Activated B cell treated with CpG ODN at 0.5 μM for 24 hours (primary cell): Measurements from ENCODE around the gene ASTL. TPM values are rescaled to one million over a fixed set of nuclear protein-coding genes. Genes with fewer than 3 reads are reported as not detected.
"Not testable (repeated sequence)": the region's sequence is repeated elsewhere in the genome, so short reads cannot be mapped to it uniquely, and the experiment has no call there.

ENCODE experiments used
- ATAC-seq: fragments of 200-7000 bp; cut with Tn5 transposase; one replicate; pipeline ENCODE4 v1.10.0; 2021; ENCODE audit warnings: low read depth, mild to moderate bottlenecking, moderate library complexity
- CTCF ChIA-PET: fragments of 350-600 bp; sonication (Branson Sonifier 250); formaldehyde crosslinking; loops from one replicate; lab custom pipeline; 2021; ENCODE audit warnings: antibody characterized with exemption; lab: Charles Lee
- POLR2A ChIA-PET: fragments of 350-600 bp; sonication (Branson Sonifier 250); formaldehyde crosslinking; loops from one replicate; lab custom pipeline; 2021; ENCODE audit warnings: antibody characterized with exemption; lab: Charles Lee
- DNase-seq: peaks from one replicate; pipeline ENCODE4 v3.0.0; 2022
- H3K27ac Mint-ChIP-seq: one replicate; pipeline ENCODE4 v1.8.0; 2020; ENCODE audit warnings: mixed read lengths
- H3K27me3 Mint-ChIP-seq: one replicate; pipeline ENCODE4 v1.8.0; 2021; ENCODE audit warnings: mixed read lengths
- H3K36me3 Mint-ChIP-seq: one replicate; pipeline ENCODE4 v1.8.0; 2021; ENCODE audit warnings: low read depth, mixed read lengths
- H3K4me1 Mint-ChIP-seq: one replicate; pipeline ENCODE4 v1.8.0; 2021; ENCODE audit warnings: mixed read lengths
- H3K4me3 Mint-ChIP-seq: one replicate; pipeline ENCODE4 v1.8.0; 2020; ENCODE audit warnings: mild to moderate bottlenecking, mixed read lengths
- H3K9me3 Mint-ChIP-seq: one replicate; pipeline ENCODE4 v1.8.0; 2020; ENCODE audit warnings: mixed read lengths
- CTCF ChIP-seq: fragments of 200-600 bp; IDR thresholded peaks from one replicate; pipeline ENCODE4 v1.8.0; 2022; ENCODE audit warnings: antibody characterized with exemption, mild to moderate bottlenecking
- intact Hi-C: fragments of 100-400 bp; cut with micrococcal nuclease; formaldehyde crosslinking; loops from one replicate; pipeline ENCODE4 v1.15.1; 2024
- total RNA-seq: library from RNA; stranded (reverse); gene quantifications from 2 replicates; pipeline ENCODE4 v1.2.3, GENCODE V29; 2022

Gene ASTL
- total RNA-seq, 1 donor from 2014 or later: 1.6 TPM

- TF ChIP-seq CTCF: no peak
- Mint-ChIP-seq H3K36me3 (no peaks in the 10 kb centered on the region), H3K9me3 (no peaks in the 10 kb centered on the region), H3K27me3 (no peaks in the 10 kb centered on the region), H3K27ac (peak overlapping the region; percentile 95), H3K4me3 (peak overlapping the region; percentile 65), H3K4me1 (peaks cover 62% of the 10 kb centered on the region)
- ChIA-PET CTCF (interaction anchor here (0.6 to 2.7 kb wide), 7 partner anchors 11 to 24 kb away, joined by 3 to 22 read pairs (median 5); partner anchors contain the start of genes ASTL and DUSP2), POLR2A (interaction anchor here (1.6 to 14.8 kb wide), 3 partner anchors 11 to 45 kb away, joined by 9 to 534 read pairs (median 17); partner anchors contain the start of genes ASTL, DUSP2 and STARD7)
- intact Hi-C loops: no loop called here
- DNase-seq: no peak
- peak; percentile 5 for ATAC-seq
Observed at GRCh38 chr2:96163415-96163767, 25.1 kb upstream of the ASTL start.

GRCh38 chr2:96161898-96162297 lies 23.6 kb upstream of the ASTL start:
- TF ChIP-seq CTCF: no peak
- Mint-ChIP-seq H3K4me1 (peaks cover 71% of the 10 kb centered on the region), H3K9me3 (no peaks in the 10 kb centered on the region), H3K36me3 (no peaks in the 10 kb centered on the region), H3K27ac (peak overlapping the region; percentile 67), H3K4me3 (no peak overlapping the region), H3K27me3 (no peaks in the 10 kb centered on the region)
- intact Hi-C loops: no loop called here
- no peak for ATAC-seq
- DNase-seq: no peak
- ChIA-PET CTCF (interaction anchor here (1.0 kb wide), 1 partner anchor 12 kb away, joined by 5 read pairs; no protein-coding TSS in a partner anchor), POLR2A (interaction anchor here (0.7 to 14.8 kb wide), 4 partner anchors 12 to 100 kb away, joined by 6 to 534 read pairs (median 12); partner anchors contain the start of genes ASTL and DUSP2)

GRCh38 chr2:96160366-96160765 lies 22.1 kb upstream of the ASTL start:
- intact Hi-C loops, H3K4me3 Mint-ChIP-seq, H3K9me3 Mint-ChIP-seq, H3K27ac Mint-ChIP-seq, H3K27me3 Mint-ChIP-seq, H3K36me3 Mint-ChIP-seq, DNase-seq, ATAC-seq: not testable (repeated sequence)
- peaks cover 86% of the 10 kb centered on the region for H3K4me1 Mint-ChIP-seq
- POLR2A ChIA-PET: interaction anchor here (4.0 to 6.6 kb wide), 2 partner anchors 15 to 22 kb away, joined by 26 to 210 read pairs; partner anchors contain the start of genes ASTL and DUSP2
- CTCF ChIA-PET: interaction anchor here (3.9 kb wide), 1 partner anchor 14 kb away, joined by 21 read pairs; the partner anchor contains the start of gene DUSP2

GRCh38 chr2:96159084-96159830 lies 21.0 kb upstream of the ASTL start:
- POLR2A ChIA-PET: interaction anchor here (1.7 to 6.6 kb wide), 4 partner anchors 14 to 49 kb away, joined by 5 to 210 read pairs (median 22); partner anchors contain the start of genes ASTL, DUSP2 and STARD7
- CTCF ChIA-PET: interaction anchor here (1.6 to 3.9 kb wide), 2 partner anchors 13 to 15 kb away, joined by 15 to 21 read pairs; partner anchors contain the start of gene DUSP2
- no peaks in the 10 kb centered on the region for H3K27me3 Mint-ChIP-seq
- no peak for TF ChIP-seq CTCF
- DNase-seq (no peak), ATAC-seq (no peak)
- peak overlapping the region; percentile 70 for H3K27ac Mint-ChIP-seq
- intact Hi-C loops: no loop called here
- H3K4me1 Mint-ChIP-seq: peaks cover 81% of the 10 kb centered on the region
- H3K9me3 Mint-ChIP-seq: no peaks in the 10 kb centered on the region
- no peaks in the 10 kb centered on the region for H3K36me3 Mint-ChIP-seq
- H3K4me3 Mint-ChIP-seq: peak overlapping the region; percentile 11

- Mint-ChIP-seq H3K27me3 (no peaks in the 10 kb centered on the region), H3K9me3 (no peaks in the 10 kb centered on the region), H3K27ac (peak overlapping the region; percentile 85), H3K36me3 (no peaks in the 10 kb centered on the region), H3K4me1 (peaks cover 75% of the 10 kb centered on the region), H3K4me3 (peak overlapping the region; percentile 19)
- CTCF ChIA-PET: interaction anchor here (1.6 to 3.9 kb wide), 2 partner anchors 12 to 16 kb away, joined by 15 to 21 read pairs; partner anchors contain the start of gene DUSP2
- DNase-seq: no peak
- POLR2A ChIA-PET: interaction anchor here (1.7 to 6.6 kb wide), 4 partner anchors 13 to 50 kb away, joined by 5 to 210 read pairs (median 22); partner anchors contain the start of genes ASTL, DUSP2 and STARD7
- no peak for ATAC-seq
- no peak for TF ChIP-seq CTCF
- intact Hi-C loops: no loop called here
Observed at GRCh38 chr2:96158554-96158940, 20.2 kb upstream of the ASTL start.
